Natural killer cell (primary cell): ENCODE data around the gene L3HYPDH. TPM values are rescaled to one million over a fixed set of nuclear protein-coding genes. Genes with fewer than 3 reads are reported as not detected.

Experiments used
- ATAC-seq, 3 donors: fragments of 150-1000 bp in 2 of 3; fragments of 200-7000 bp in 1 of 3; cut with Tn5 transposase; 1 replicate in 1 of 3; 2 replicates in 2 of 3; pipeline ENCODE4 v1.10.0; 2021; ENCODE audit warnings: mild to moderate bottlenecking in 2 of 3, moderate library complexity in 2 of 3
- DNase-seq, 2 donors: peaks; one replicate each; pipeline versions ENCODE4 v3.0.0 to v3.0.0-alpha.2; 2013 to 2021; ENCODE audit warnings: mixed read lengths in 1 of 2
- H3K27ac ChIP-seq: one replicate; pipeline ENCODE4 v1.5.1; 2013; ENCODE audit warnings: mild to moderate bottlenecking, low read length
- H3K27me3 ChIP-seq: one replicate; pipeline ENCODE4 v1.6.1; 2013; ENCODE audit warnings: low read length; ENCODE audit not compliant: control insufficient read depth, insufficient read depth
- H3K36me3 ChIP-seq: one replicate; pipeline ENCODE4 v1.6.1; 2013; ENCODE audit warnings: low read length; ENCODE audit not compliant: control insufficient read depth, insufficient read depth
- H3K4me1 ChIP-seq: one replicate; pipeline ENCODE4 v1.6.1; 2013; ENCODE audit warnings: low read length; ENCODE audit not compliant: control insufficient read depth, insufficient read depth
- H3K4me3 ChIP-seq: one replicate; pipeline ENCODE4 v1.5.1; 2013; ENCODE audit warnings: low read length
- H3K9me3 ChIP-seq: one replicate; pipeline ENCODE4 v1.6.1; 2013; ENCODE audit warnings: low read length; ENCODE audit not compliant: control insufficient read depth, insufficient read depth
- H3K27ac Mint-ChIP-seq, 2 donors: one replicate each; pipeline ENCODE4 v1.8.0; 2022; ENCODE audit warnings: mild to moderate bottlenecking in 2 of 2, mixed read lengths in 2 of 2, moderate library complexity in 1 of 2
- H3K27me3 Mint-ChIP-seq, 2 donors: one replicate each; pipeline ENCODE4 v1.8.0; 2022; ENCODE audit warnings: low read depth in 2 of 2, mixed read lengths in 2 of 2
- H3K36me3 Mint-ChIP-seq: one replicate; pipeline ENCODE4 v1.8.0; 2022; ENCODE audit warnings: mixed read lengths
- H3K4me1 Mint-ChIP-seq, 2 donors: one replicate each; pipeline ENCODE4 v1.8.0; 2022; ENCODE audit warnings: mixed read lengths in 2 of 2
- H3K4me3 Mint-ChIP-seq: one replicate; pipeline ENCODE4 v1.8.0; 2022; ENCODE audit warnings: mild to moderate bottlenecking, moderate library complexity, mixed read lengths
- H3K9me3 Mint-ChIP-seq, 2 donors: one replicate each; pipeline ENCODE4 v1.8.0; 2022; ENCODE audit warnings: mixed read lengths in 2 of 2
- CTCF ChIP-seq: fragments of 200-600 bp; IDR thresholded peaks from one replicate; pipeline ENCODE4 v1.8.0; 2022; ENCODE audit warnings: antibody characterized with exemption
- WGBS: methylation state at CpG from one replicate; pipeline ENCODE4 v1.1.7; 2013; ENCODE audit warnings: missing lambda C conversion rate; ENCODE audit not compliant: insufficient coverage; 5-methylcytosine and 5-hydroxymethylcytosine counted together
- intact Hi-C: fragments of 100-400 bp; cut with micrococcal nuclease; formaldehyde crosslinking; loops from one replicate; pipeline ENCODE4 v1.14.2; 2022
- total RNA-seq, 4 donors: library from RNA; stranded (reverse); fragments of 120-200 nt in 1 of 4; gene quantifications; one replicate each; pipeline versions ENCODE4 v1.2.3 to v1.2.4, GENCODE V29; 2013 to 2022

L3HYPDH gene
- total RNA-seq, 3 donors from 2014 or later (not counting 1 experiment from before 2014, with no cell fraction given), result 13.3 to 18.8 (median 16.5) TPM

GRCh38 chr14:59481871-59482540 is 2.2 kb downstream of the L3HYPDH start:
- Histone ChIP-seq H3K9me3 (no peaks in the 10 kb centered on the region), H3K27me3 (no peaks in the 10 kb centered on the region), H3K4me1 (peaks cover 24% of the 10 kb centered on the region), H3K4me3 (no peak overlapping the region), H3K36me3 (peaks cover 3% of the 10 kb centered on the region), H3K27ac (no peak overlapping the region)
- no peak overlapping the region for H3K4me3 Mint-ChIP-seq
- H3K9me3 Mint-ChIP-seq, result no peaks in the 10 kb centered on the region
- DNase-seq (no peak), ATAC-seq (no peak)
- peaks cover 41 to 49% of the 10 kb centered on the region in 2 donors for H3K4me1 Mint-ChIP-seq
- H3K27me3 Mint-ChIP-seq, result no peaks in the 10 kb centered on the region
- H3K27ac Mint-ChIP-seq, result peak overlapping the region; percentile 69 to 86
- TF ChIP-seq CTCF, result no peak
- intact Hi-C loops, result loop anchor here (5.0 kb wide), 1 partner anchor 610 kb away; the partner anchor contains the start of gene PCNX4
- no peaks in the 10 kb centered on the region for H3K36me3 Mint-ChIP-seq
- 100% methylated on average over 2 of the region's 2 CpGs for WGBS

GRCh38 chr14:59481407-59481806 is 2.8 kb downstream of the L3HYPDH start:
- Mint-ChIP-seq H3K4me1 (peaks cover 41 to 49% of the 10 kb centered on the region in 2 donors), H3K9me3 (no peaks in the 10 kb centered on the region), H3K27ac (peak overlapping the region in 1 of 2 donors; percentile 37), H3K27me3 (no peaks in the 10 kb centered on the region), H3K4me3 (no peak overlapping the region), H3K36me3 (no peaks in the 10 kb centered on the region)
- Histone ChIP-seq H3K36me3 (peaks cover 7% of the 10 kb centered on the region), H3K4me3 (no peak overlapping the region), H3K4me1 (peaks cover 24% of the 10 kb centered on the region), H3K9me3 (no peaks in the 10 kb centered on the region), H3K27me3 (no peaks in the 10 kb centered on the region), H3K27ac (no peak overlapping the region)
- no peak for TF ChIP-seq CTCF
- intact Hi-C loops, result loop anchor here (5.0 kb wide), 1 partner anchor 611 kb away; the partner anchor contains the start of gene PCNX4
- DNase-seq (no peak), ATAC-seq (no peak)
- 100% methylated on average over 2 of the region's 2 CpGs for WGBS

GRCh38 chr14:59480166-59480565 is 4.0 kb downstream of the L3HYPDH start:
- H3K4me1 Mint-ChIP-seq, result peaks cover 37 to 39% of the 10 kb centered on the region in 2 donors
- 27% methylated on average over 1 of the region's 1 CpG for WGBS
- no peaks in the 10 kb centered on the region for H3K9me3 ChIP-seq
- no peak overlapping the region for H3K4me3 ChIP-seq
- peaks cover 15% of the 10 kb centered on the region for H3K36me3 ChIP-seq
- no peaks in the 10 kb centered on the region for H3K36me3 Mint-ChIP-seq
- no peaks in the 10 kb centered on the region for H3K9me3 Mint-ChIP-seq
- DNase-seq (no peak), ATAC-seq (no peak)
- no peak for TF ChIP-seq CTCF
- H3K27me3 Mint-ChIP-seq, result no peaks in the 10 kb centered on the region
- intact Hi-C loops, result loop anchor here (5.0 kb wide), 1 partner anchor 612 kb away; the partner anchor contains the start of gene PCNX4
- H3K27me3 ChIP-seq, result no peaks in the 10 kb centered on the region
- H3K27ac ChIP-seq, result no peak overlapping the region
- no peak overlapping the region for H3K4me3 Mint-ChIP-seq
- peak overlapping the region in 1 of 2 donors; percentile 71 for H3K27ac Mint-ChIP-seq
- H3K4me1 ChIP-seq, result peaks cover 19% of the 10 kb centered on the region
